Effector memory CD8-positive, alpha-beta T cell (primary cell): ENCODE data around the gene BCL6B.

ENCODE experiments used
- ATAC-seq: fragments of 150-1000 bp; cut with Tn5 transposase; replicated peaks from 2 replicates; pipeline ENCODE4 v1.10.0; 2021; ENCODE audit warnings: mild to moderate bottlenecking, moderate library complexity
- DNase-seq, 3 experiments: peaks; one replicate each; pipeline ENCODE4 v3.0.0; 2021
- H3K27ac Mint-ChIP-seq, 2 donors: one replicate each; pipeline ENCODE4 v1.8.0; 2022; ENCODE audit warnings: mild to moderate bottlenecking in 2 of 2, mixed read lengths in 2 of 2, moderate library complexity in 2 of 2
- H3K27me3 Mint-ChIP-seq, 2 donors: one replicate each; pipeline ENCODE4 v1.8.0; 2022; ENCODE audit warnings: mixed read lengths in 2 of 2
- H3K36me3 Mint-ChIP-seq: one replicate; pipeline ENCODE4 v1.8.0; 2022; ENCODE audit warnings: mild to moderate bottlenecking, moderate library complexity, mixed read lengths; ENCODE audit not compliant: insufficient read depth
- H3K4me1 Mint-ChIP-seq, 2 donors: one replicate each; pipeline ENCODE4 v1.8.0; 2022; ENCODE audit warnings: low read depth in 2 of 2, mixed read lengths in 2 of 2
- H3K4me3 Mint-ChIP-seq, 2 donors: one replicate each; pipeline ENCODE4 v1.8.0; 2022; ENCODE audit warnings: mild to moderate bottlenecking in 2 of 2, mixed read lengths in 2 of 2, moderate library complexity in 2 of 2
- H3K9me3 Mint-ChIP-seq, 2 donors: one replicate each; pipeline ENCODE4 v1.8.0; 2022; ENCODE audit warnings: mixed read lengths in 2 of 2

Gene BCL6B

GRCh38 chr17:7025245-7025644 is 2.4 kb downstream of the BCL6B start:
- Mint-ChIP-seq H3K27ac (peak overlapping the region; percentile 52 to 73), H3K9me3 (no peaks in the 10 kb centered on the region), H3K36me3 (peaks cover 19% of the 10 kb centered on the region), H3K4me1 (peaks cover 43 to 51% of the 10 kb centered on the region in 2 donors), H3K4me3 (no peak overlapping the region), H3K27me3 (no peaks in the 10 kb centered on the region)
- ATAC-seq (no peak), DNase-seq (no peak)

- no peaks in the 10 kb centered on the region for H3K27me3 Mint-ChIP-seq
- peaks cover 41 to 51% of the 10 kb centered on the region in 2 donors for H3K4me1 Mint-ChIP-seq
Observed at GRCh38 chr17:7026471-7027115, 3.7 kb downstream of the BCL6B start.

GRCh38 chr17:7027335-7027734 is 4.5 kb downstream of the BCL6B start:
- ATAC-seq (no peak), DNase-seq (no peak)
- Mint-ChIP-seq H3K27me3 (no peaks in the 10 kb centered on the region), H3K4me3 (no peak overlapping the region), H3K27ac (no peak overlapping the region), H3K4me1 (peaks cover 39 to 45% of the 10 kb centered on the region in 2 donors), H3K36me3 (peaks cover 15% of the 10 kb centered on the region), H3K9me3 (no peaks in the 10 kb centered on the region)

More at GRCh38 chr17:7026471-7027115, 3.7 kb downstream of the BCL6B start:
- DNase-seq, result no peak
- no peak for ATAC-seq
- Mint-ChIP-seq H3K4me3 (no peak overlapping the region), H3K36me3 (peaks cover 18% of the 10 kb centered on the region), H3K9me3 (no peaks in the 10 kb centered on the region), H3K27ac (no peak overlapping the region)

DNA sequence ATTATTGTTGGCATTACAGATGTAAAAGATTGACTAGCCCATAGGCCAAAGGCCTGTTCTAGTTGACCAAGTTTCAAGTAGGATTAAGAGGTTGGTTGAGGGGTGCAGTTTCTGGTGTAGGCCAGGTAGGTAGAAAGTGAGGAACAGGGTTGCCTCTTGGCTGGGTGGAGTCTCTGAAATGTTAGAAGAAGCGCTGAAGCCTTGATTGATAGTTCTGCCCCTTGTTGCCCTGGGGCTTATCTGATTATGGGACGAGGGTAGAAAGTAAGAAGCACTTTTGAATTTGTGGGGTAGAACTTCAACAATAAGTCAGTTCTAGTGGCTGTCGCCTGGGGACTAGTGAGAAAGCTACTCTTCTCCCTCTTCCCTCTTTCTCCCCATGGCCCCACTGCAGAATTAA is 6.2 kb downstream of the BCL6B start:
- H3K36me3 Mint-ChIP-seq, result peaks cover 6% of the 10 kb centered on the region
- H3K9me3 Mint-ChIP-seq, result no peaks in the 10 kb centered on the region
- H3K4me3 Mint-ChIP-seq, result peak overlapping the region in 1 of 2 donors; percentile 46
- DNase-seq (no peak), ATAC-seq (no peak)
- peaks cover 35 to 39% of the 10 kb centered on the region in 2 donors for H3K4me1 Mint-ChIP-seq
- no peaks in the 10 kb centered on the region for H3K27me3 Mint-ChIP-seq
- H3K27ac Mint-ChIP-seq, result peak overlapping the region in 1 of 2 donors; percentile 71

- no peaks in the 10 kb centered on the region for H3K9me3 Mint-ChIP-seq
- DNase-seq, result no peak
- peaks cover 38% of the 10 kb centered on the region in 2 donors for H3K4me1 Mint-ChIP-seq
- no peaks in the 10 kb centered on the region for H3K27me3 Mint-ChIP-seq
- H3K27ac Mint-ChIP-seq, result peak overlapping the region; percentile 69 to 71
- peaks cover 6% of the 10 kb centered on the region for H3K36me3 Mint-ChIP-seq
- ATAC-seq, result peak; percentile 64
- H3K4me3 Mint-ChIP-seq, result peak overlapping the region; percentile 52 to 60
Observed at GRCh38 chr17:7029659-7030058, 6.8 kb downstream of the BCL6B start.

DNA sequence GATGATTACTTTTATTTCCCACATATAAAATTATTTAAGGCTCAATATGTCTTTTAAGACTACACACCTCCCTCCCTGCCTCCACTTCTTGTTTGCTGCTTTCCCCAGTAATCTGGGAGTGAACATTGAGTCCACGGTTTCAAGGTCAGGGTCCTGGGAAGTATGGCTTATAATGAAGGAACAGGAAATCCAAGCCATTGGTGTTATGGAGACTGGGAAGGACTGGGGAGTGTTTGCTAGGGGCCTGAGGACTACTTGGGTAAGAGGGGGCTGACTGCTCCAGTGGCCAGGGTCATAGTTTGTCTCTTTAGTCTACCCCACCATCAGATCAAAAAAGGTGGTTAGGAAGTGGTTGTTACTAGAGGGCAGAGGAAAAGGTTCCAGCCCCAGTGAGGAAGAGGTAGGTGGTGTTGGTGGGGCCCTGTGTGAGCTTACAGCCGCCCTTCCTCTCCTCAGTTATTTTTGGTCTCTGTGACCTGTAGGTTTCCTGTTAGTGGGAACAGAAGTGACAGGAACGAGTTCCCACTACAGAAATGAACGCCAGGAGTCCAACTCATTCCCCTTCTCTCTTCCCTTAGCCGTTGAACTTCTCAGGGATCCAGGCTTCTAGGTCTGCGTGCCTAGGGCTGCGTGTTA is 12.2 kb downstream of the BCL6B start:
- Mint-ChIP-seq H3K27me3 (no peaks in the 10 kb centered on the region), H3K4me1 (peaks cover 52 to 55% of the 10 kb centered on the region in 2 donors), H3K9me3 (no peaks in the 10 kb centered on the region), H3K4me3 (peak overlapping the region; percentile 91 to 92), H3K27ac (peak overlapping the region; percentile 97 to 98), H3K36me3 (peaks cover 17% of the 10 kb centered on the region)
- peak; percentile 57 for ATAC-seq
- DNase-seq, result no peak

DNA sequence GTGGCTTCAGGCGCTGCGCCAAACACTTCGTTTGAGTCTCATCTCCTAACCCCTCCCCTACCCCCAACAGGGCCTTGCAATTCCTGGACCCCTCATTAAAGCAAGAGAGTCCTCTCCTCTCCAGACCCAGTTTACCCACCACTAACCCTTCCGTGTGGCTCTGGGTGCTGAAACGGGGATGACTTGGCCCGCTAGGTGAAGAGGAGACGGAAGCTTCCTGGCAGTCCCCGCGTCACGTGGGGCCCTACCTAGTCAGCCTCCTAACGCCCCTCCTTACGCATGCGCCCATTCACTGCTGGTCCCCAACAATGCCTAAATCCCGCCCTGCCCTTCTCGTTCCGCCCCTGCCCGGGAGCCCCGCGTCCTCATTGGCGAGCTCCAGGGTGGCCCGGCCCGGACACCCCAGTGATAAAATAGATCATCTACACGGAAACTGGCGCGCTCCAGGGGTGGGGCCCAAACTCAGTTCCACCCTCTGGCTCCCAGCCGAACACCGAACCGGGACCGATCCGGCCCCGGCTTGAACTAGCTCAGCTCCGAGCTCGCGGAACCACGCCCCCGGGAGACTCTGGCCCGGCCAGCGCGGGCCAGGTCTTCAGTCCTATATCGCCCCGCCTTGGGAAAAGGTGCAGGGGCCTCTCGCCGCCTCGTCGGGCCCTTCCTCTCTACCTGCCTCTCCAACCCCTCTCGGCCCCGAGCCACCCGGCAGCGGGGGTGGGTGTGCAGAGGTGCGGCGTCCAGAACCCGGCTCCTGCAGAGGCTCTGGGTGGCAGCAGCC is 12.9 kb downstream of the BCL6B start, which contains the start of gene SLC16A13:
SLC16A13 (plus strand) TSS at position 425 of the 778 bp plus-strand sequence. CDS start 368 bp downstream, outside the sequence.
- peak within 1 kb of the TSS; percentile 91 to 92 for H3K4me3 Mint-ChIP-seq
- peak; percentile 96 to 98 (median 96) for DNase-seq

GRCh38 chr17:7038025-7038862 is 15.4 kb downstream of the BCL6B start:
- no peaks in the 10 kb centered on the region for H3K9me3 Mint-ChIP-seq
- H3K36me3 Mint-ChIP-seq, result peaks cover 28% of the 10 kb centered on the region
- ATAC-seq (no peak), DNase-seq (no peak)
- H3K27me3 Mint-ChIP-seq, result no peaks in the 10 kb centered on the region
- H3K4me1 Mint-ChIP-seq, result peaks cover 39 to 53% of the 10 kb centered on the region in 2 donors
- H3K27ac Mint-ChIP-seq, result peak overlapping the region in 1 of 2 donors; percentile 63
- H3K4me3 Mint-ChIP-seq, result peak overlapping the region in 1 of 2 donors; percentile 40

More for the DNA sequence above, 12.9 kb downstream of the BCL6B start, which contains the start of gene SLC16A13:
- Mint-ChIP-seq H3K27ac (peak within 1 kb of the TSS; percentile 97 to 98), H3K9me3 (no peaks in the 10 kb centered on the region), H3K36me3 (peaks cover 17% of the 10 kb centered on the region), H3K27me3 (no peaks in the 10 kb centered on the region), H3K4me1 (peaks cover 45 to 48% of the 10 kb centered on the region in 2 donors)
- peak; percentile 85 for ATAC-seq

DNA sequence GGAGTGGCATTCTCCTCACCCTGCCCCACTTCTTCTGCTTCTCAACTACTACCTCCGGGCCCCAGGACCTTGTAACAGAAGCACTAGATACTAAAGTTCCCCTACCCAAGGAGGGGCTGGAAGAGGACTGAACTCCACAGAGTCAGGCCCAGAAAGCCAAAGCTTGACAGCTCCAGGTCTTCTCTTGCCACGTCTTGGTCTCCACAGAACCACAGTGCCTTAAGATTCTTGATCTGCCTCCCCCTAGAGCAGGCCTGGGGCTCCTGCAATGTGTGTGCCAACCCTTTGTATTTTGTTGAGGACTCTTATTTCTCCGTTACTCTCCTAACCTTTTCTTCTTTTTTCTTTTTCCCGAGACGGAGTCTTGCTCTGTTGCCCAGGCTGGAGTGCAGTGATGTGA is 17.0 kb downstream of the BCL6B start:
- Mint-ChIP-seq H3K27ac (peak overlapping the region in 1 of 2 donors; percentile 81), H3K27me3 (no peaks in the 10 kb centered on the region), H3K9me3 (no peaks in the 10 kb centered on the region), H3K36me3 (peaks cover 28% of the 10 kb centered on the region), H3K4me3 (peak overlapping the region in 1 of 2 donors; percentile 37), H3K4me1 (peaks cover 33 to 48% of the 10 kb centered on the region in 2 donors)
- DNase-seq, result no peak
- no peak for ATAC-seq

DNA sequence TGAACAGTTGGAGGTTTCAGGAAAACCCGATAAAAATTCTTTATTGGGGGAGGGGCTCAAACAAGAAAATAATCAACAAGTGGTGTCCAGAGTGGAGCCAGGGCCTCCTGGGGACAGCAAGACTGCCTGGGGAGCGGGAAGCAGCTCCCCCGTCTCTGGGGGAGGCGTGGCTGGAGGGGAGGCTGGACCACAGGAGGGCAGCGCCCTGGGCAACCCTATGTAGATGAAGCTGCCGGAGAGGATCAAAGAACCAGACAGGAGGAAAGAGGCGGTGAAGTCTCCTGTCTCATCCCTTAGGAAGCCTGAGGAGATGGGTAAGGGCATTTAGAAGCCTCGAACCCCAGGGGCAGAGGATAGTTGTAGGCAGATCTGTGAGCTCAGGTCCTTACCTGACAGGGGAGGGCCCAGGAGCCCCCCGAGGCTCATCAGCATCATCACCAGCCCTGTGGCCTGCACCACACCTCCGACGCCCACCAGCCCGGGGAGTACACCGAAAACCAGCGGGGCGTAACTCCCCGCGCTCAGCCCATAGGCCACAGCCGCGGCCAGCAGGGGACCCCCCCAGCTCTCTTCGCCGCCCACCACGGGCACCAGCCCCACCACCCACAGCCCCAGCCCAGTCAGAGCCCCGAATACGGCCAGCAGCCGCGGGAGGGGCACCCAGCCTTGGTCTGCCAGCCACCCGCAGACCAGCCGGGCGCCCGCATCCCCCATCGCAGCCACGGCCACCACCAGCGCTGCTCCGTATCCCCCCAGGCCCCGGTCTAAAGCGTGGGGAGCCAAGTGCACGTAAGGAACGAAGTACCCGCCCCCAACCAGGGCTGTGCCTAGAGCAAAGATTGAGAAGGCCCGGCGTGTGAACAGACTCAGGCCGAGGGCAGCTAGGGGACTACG is 19.0 kb downstream of the BCL6B start:
- H3K9me3 Mint-ChIP-seq, result no peaks in the 10 kb centered on the region
- peak overlapping the region; percentile 88 to 96 for H3K27ac Mint-ChIP-seq
- no peaks in the 10 kb centered on the region for H3K27me3 Mint-ChIP-seq
- H3K4me1 Mint-ChIP-seq, result peaks cover 27 to 40% of the 10 kb centered on the region in 2 donors
- peaks cover 27% of the 10 kb centered on the region for H3K36me3 Mint-ChIP-seq
- H3K4me3 Mint-ChIP-seq, result peak overlapping the region; percentile 82 to 83
- ATAC-seq (peak; percentile 47), DNase-seq (peak; percentile 22 to 46 (median 23))

GRCh38 chr17:7042501-7043181 is 19.8 kb downstream of the BCL6B start:
- Mint-ChIP-seq H3K4me3 (peak overlapping the region; percentile 82 to 83), H3K27ac (peak overlapping the region; percentile 88 to 96), H3K4me1 (peaks cover 26 to 44% of the 10 kb centered on the region in 2 donors), H3K9me3 (no peaks in the 10 kb centered on the region), H3K36me3 (peaks cover 27% of the 10 kb centered on the region), H3K27me3 (no peaks in the 10 kb centered on the region)
- peak; percentile 25 to 49 (median 33) for DNase-seq
- peak; percentile 43 for ATAC-seq
